ENCODE data around the gene DYSF.

- no peak for TF ChIP-seq CTCF (IDR thresholded peaks at IDR 0.05; ENCODE audit: low read depth, low read length, poor library complexity, severe bottlenecking)
- no peak for TF ChIP-seq EZH2phosphoT487 (IDR thresholded peaks at IDR 0.05; ENCODE audit: borderline replicate concordance, low read length)
Measured at GRCh38 chr2:71604726-71605120, 151.4 kb downstream of the DYSF start.
